Prostate gland (tissue), 2 donors: ENCODE results near the gene CCDC181.

Experiments used
- CTCF ChIP-seq, 4 experiments: fragments of 200-600 bp in 2 of 4; fragments of 450-650 bp in 2 of 4; sonication (generic) in 2 of 4; IDR thresholded peaks; 1 replicate in 3 of 4; 2 replicates in 1 of 4; pipeline ENCODE4 v1.5.1; 2016 to 2019; ENCODE audit warnings: antibody characterized with exemption in 4 of 4, mild to moderate bottlenecking in 2 of 4, moderate library complexity in 2 of 4
- POLR2AphosphoS5 ChIP-seq: sonication (generic); formaldehyde crosslinking; IDR thresholded peaks from one replicate; pipeline ENCODE4 v1.6.1; 2017; ENCODE audit warnings: antibody characterized with exemption

GRCh38 chr1:169361281-169361680 lies 66.0 kb downstream of the CCDC181 start:
- TF ChIP-seq CTCF (IDR thresholded peaks at IDR 0.05) (no peak), POLR2AphosphoS5 (no peak)
